GM18519 (cell line): ENCODE data around the gene UGT3A2.

Source experiments
- ATAC-seq: cut with Tn5 transposase; IDR thresholded peaks from one replicate; pipeline ENCODE4 v1.9.1; 2021; ENCODE audit warnings: mild to moderate bottlenecking, moderate library complexity; ENCODE audit not compliant: unreplicated experiment, low FRiP score

The UGT3A2 gene

GRCh38 chr5:36013182-36013581, 53.5 kb downstream of the UGT3A2 start:
- ATAC-seq, result no peak

GRCh38 chr5:36009698-36010097, 57.0 kb downstream of the UGT3A2 start:
- ATAC-seq, result no peak

GRCh38 chr5:36007366-36007765, 59.3 kb downstream of the UGT3A2 start:
- ATAC-seq, result no peak

GRCh38 chr5:36006163-36006562, 60.5 kb downstream of the UGT3A2 start:
- ATAC-seq, result no peak

- no peak for ATAC-seq
Measured at GRCh38 chr5:36001032-36001431, 65.7 kb downstream of the UGT3A2 start.

GRCh38 chr5:35999547-35999946, 67.1 kb downstream of the UGT3A2 start:
- no peak for ATAC-seq

- no peak for ATAC-seq
Measured at GRCh38 chr5:35996076-35996475, 70.6 kb downstream of the UGT3A2 start.

- ATAC-seq, result no peak
Measured at GRCh38 chr5:35990941-35991611, 75.6 kb downstream of the UGT3A2 start, which contains the start of gene UGT3A1. TSS of gene UGT3A1 (minus strand) at chr5:35991390. CDS start at chr5:35991240, 150 bp downstream.

- ATAC-seq, result no peak
Measured at GRCh38 chr5:35990520-35990919, 76.2 kb downstream of the UGT3A2 start.

- ATAC-seq, result no peak
Measured at GRCh38 chr5:35988529-35988928, 78.2 kb downstream of the UGT3A2 start.

- no peak for ATAC-seq
Measured at GRCh38 chr5:35987776-35988175, 78.9 kb downstream of the UGT3A2 start.
